Coronary artery (tissue), 2 donors: ENCODE measurements around the gene FGF11.

ENCODE experiments used
- DNase-seq: peaks from one replicate; pipeline ENCODE4 v3.0.0-alpha.2; 2017; ENCODE audit warnings: low spot score
- H3K27ac ChIP-seq, 2 donors: fragments of 200-600 bp; sonication (generic); one replicate each; pipeline ENCODE4 v1.5.1; 2016 to 2019
- H3K4me3 ChIP-seq: fragments of 200-600 bp; sonication (generic); 2 replicates; pipeline ENCODE4 v1.5.1; 2016; ENCODE audit warnings: mild to moderate bottlenecking, moderate library complexity
- TF ChIP-seq, protein P1 (sequence below): fragments of 200-600 bp; sonication (generic); IDR thresholded peaks from one replicate; pipeline ENCODE4 v1.5.1; 2019; ENCODE audit warnings: antibody characterized with exemption

FGF11 gene

DNA sequence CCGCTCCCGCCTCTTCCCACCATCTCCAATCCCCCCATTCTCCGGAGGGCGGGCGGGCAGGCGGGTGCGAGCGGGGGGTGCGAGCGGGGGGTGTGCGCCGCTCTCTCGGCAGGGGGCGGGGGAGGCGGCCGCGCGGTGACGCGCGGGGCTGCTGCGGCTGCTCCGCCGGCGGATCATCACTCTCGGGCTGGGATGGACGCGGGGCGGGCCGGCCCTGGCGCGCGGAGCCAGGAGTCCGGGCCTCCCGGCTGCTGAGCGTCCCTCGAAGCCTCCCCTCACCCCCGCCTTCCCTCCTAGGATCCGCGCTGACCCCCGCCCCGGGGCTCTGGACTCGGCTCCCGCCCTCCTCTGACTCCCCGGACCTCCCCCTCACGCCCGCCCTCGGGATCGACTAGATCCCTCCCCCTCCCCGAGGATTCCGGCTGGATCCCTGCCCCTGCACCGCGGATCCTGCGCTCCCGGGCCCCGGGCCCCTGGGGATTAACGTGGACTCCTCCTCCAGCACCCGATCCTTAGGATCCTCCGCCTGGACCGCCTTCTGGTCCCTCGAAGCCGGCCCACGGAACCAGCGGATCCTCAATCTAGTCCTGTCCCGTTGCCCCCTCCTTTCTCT is 34.5 kb upstream of the FGF11 start:
- TF ChIP-seq, protein P1, sequence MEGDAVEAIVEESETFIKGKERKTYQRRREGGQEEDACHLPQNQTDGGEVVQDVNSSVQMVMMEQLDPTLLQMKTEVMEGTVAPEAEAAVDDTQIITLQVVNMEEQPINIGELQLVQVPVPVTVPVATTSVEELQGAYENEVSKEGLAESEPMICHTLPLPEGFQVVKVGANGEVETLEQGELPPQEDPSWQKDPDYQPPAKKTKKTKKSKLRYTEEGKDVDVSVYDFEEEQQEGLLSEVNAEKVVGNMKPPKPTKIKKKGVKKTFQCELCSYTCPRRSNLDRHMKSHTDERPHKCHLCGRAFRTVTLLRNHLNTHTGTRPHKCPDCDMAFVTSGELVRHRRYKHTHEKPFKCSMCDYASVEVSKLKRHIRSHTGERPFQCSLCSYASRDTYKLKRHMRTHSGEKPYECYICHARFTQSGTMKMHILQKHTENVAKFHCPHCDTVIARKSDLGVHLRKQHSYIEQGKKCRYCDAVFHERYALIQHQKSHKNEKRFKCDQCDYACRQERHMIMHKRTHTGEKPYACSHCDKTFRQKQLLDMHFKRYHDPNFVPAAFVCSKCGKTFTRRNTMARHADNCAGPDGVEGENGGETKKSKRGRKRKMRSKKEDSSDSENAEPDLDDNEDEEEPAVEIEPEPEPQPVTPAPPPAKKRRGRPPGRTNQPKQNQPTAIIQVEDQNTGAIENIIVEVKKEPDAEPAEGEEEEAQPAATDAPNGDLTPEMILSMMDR, result no peak
- H3K4me3 ChIP-seq, result peak overlapping the region; percentile 90
- no peak for DNase-seq
- H3K27ac ChIP-seq, result peak overlapping the region; percentile 74 to 98

DNA sequence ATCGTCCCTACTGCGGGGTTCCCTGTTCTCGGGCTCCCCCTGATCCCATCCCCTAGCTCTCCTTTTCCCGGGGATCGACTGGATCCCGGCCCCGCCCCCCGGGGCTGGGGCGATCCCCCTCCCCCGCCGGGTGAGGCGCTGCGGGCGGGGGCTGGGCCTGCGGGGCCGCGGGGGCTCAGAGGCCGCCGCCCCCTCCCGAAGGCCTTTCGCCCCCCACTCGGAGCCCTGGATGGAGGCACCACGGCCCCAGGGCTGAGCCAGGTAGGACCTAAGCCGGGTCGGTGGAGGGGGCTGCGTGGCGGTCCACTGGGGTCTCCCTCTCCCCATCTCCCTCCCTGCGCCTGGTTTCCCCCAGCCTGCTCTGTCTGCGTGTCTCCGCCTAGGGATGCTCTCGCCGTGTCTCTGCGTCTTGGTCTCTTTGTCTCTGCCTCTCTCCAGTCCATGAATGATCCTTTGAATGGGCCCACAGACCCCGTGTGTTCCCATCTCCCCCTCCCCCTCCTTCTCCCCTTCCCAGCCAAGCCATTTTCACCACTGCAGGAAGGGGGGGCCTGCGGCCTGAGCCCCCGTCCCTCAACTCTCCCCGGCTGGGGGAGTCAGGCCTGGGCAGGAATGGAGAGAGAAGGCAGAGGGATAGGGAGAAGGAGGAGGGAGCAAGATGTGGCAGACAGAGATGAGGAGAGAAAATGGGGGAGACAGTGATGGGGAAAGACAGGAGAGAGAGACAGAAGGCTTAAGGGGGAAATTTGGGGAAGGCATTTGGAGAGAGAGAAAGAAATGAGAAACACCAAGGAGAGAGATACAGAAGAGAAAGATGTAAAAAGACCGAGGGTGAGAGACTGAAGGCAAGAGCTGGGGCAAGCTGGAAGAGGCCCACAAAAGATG is 33.7 kb upstream of the FGF11 start:
- no peak for DNase-seq
- H3K27ac ChIP-seq, result peak overlapping the region; percentile 74 to 98
- TF ChIP-seq, protein P1, result no peak
- peak overlapping the region; percentile 90 for H3K4me3 ChIP-seq

DNA sequence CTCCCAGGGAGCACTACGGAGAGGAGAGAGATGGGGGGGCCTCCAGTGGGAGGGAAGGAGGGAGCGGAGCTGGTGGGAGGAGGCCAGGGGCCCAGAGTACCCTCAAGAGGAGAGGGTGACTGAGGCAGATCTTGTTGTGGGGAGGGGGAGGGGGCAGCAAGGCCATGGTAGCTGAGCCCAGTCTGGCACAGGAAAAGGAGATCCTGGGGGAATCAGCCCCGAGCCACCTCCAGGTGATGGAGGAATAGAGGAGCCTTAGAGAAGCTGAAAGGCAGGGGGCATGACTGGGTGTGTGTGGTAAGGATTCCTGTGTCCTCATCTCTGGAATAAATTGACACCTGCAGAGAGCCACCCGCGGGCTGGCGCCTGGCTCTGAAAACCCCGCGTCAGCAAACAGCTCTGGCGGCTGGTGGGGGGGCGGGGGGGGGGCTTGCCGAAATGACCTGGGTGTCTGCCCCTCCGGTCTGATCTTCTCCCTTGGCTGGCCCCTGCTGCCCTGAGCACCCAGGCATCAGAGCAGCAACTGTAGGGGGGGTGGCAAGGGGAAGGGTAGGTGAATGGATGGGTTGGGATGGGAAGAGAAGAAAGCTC is 33.0 kb upstream of the FGF11 start:
- Histone ChIP-seq H3K4me3 (no peak overlapping the region), H3K27ac (peak overlapping the region in 1 of 2 donors; percentile 98)
- DNase-seq, result no peak
- TF ChIP-seq, protein P1, result no peak

DNA sequence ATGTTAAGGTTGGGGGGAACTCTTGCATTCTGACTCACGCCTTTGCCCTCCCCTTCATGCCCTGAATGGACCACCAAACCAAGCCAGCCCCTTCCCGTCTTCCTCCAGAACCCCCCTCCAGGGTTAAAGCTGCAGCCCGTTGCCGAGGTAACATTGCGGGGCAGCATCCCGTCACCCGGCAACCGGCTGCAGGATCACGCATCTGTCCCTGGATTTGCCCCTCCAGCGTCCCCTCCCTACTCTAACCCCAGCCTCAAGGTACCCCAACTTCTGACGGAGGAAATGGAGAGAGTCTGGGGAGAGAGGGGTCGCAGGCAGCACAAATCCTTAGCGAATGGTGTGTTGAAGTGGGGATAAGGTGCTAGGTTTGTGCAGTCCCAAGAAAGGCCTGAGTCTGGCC is 32.2 kb upstream of the FGF11 start:
- no peak for DNase-seq
- TF ChIP-seq, protein P1, result no peak
- H3K27ac ChIP-seq, result peak overlapping the region in 1 of 2 donors; percentile 3
- no peak overlapping the region for H3K4me3 ChIP-seq

DNA sequence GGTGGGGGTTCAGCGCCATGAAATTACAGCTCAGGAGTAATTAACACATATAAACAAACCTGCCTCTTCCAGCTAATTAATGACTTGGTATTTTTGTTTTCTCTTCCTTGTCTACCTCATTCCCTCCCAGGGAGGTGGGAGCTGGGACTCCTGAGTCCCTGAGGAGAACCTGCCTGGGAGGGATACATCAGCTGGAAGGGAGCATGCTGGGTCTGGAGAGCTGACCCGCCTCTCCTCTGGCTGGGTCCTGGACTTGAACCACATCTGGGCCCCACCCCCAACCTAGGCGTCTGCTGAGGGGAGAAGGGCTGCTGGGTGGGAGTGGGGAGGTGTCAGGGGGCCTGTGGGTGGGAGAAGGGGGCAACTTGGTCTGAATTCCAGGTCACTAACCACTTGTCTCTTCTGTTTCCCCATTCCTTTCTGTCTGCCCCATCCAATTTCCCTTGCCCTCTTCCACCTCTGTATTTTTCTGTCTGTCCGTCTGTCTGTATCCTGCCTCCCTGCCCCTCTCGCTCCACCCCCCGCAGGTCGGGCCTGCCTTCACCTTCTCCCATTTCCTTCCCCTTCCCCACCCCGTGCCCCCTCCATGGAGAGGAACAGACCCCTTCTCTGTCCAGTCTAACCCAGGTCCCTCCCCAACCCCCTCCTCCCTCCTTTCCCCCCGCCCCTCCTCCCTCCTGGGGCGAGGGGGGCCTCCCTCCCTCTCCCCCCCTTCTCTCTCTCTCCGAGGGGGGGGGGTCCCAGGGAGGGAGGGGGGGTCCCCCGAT is 31.6 kb upstream of the FGF11 start, which contains the start of gene NLGN2:
Gene NLGN2 (plus strand): TSS at position 361 of the 767 bp plus-strand sequence. CDS start 411 bp downstream, outside the sequence.
- TF ChIP-seq, protein P1, result no peak
- Histone ChIP-seq H3K4me3 (no peak within 1 kb of the TSS), H3K27ac (peak within 1 kb of the TSS in 1 of 2 donors; percentile 3)
- DNase-seq, result no peak

DNA sequence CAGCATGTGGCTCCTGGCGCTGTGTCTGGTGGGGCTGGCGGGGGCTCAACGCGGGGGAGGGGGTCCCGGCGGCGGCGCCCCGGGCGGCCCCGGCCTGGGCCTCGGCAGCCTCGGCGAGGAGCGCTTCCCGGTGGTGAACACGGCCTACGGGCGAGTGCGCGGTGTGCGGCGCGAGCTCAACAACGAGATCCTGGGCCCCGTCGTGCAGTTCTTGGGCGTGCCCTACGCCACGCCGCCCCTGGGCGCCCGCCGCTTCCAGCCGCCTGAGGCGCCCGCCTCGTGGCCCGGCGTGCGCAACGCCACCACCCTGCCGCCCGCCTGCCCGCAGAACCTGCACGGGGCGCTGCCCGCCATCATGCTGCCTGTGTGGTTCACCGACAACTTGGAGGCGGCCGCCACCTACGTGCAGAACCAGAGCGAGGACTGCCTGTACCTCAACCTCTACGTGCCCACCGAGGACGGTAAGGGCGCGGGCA is 31.0 kb upstream of the FGF11 start:
- no peak for DNase-seq
- TF ChIP-seq, protein P1, result no peak
- H3K27ac ChIP-seq, result no peak overlapping the region
- H3K4me3 ChIP-seq, result no peak overlapping the region
